ENCODE measurements around the gene LCE1E.

DNA sequence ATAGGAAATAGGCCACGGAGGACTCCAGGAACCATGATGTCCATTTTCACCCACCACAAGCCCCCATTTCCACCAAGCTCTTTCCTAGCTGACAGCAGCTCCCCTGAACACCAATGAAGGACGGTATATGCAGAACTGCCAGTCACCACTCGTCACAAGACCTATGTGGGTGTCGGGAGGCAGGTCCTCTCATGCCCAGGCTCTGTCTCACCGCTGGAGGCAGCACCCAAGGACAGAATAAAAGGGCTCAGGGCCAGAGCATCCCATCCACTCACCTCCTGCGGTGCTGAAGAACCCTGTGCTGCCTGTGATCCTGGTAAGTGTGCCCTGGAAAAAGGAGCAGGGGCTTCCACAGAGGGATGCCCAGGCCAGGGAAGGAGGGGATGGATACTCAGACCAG, 11.2 kb upstream of the LCE1E start, which contains the start of gene LCE1F:
- TF ChIP-seq, protein P1, sequence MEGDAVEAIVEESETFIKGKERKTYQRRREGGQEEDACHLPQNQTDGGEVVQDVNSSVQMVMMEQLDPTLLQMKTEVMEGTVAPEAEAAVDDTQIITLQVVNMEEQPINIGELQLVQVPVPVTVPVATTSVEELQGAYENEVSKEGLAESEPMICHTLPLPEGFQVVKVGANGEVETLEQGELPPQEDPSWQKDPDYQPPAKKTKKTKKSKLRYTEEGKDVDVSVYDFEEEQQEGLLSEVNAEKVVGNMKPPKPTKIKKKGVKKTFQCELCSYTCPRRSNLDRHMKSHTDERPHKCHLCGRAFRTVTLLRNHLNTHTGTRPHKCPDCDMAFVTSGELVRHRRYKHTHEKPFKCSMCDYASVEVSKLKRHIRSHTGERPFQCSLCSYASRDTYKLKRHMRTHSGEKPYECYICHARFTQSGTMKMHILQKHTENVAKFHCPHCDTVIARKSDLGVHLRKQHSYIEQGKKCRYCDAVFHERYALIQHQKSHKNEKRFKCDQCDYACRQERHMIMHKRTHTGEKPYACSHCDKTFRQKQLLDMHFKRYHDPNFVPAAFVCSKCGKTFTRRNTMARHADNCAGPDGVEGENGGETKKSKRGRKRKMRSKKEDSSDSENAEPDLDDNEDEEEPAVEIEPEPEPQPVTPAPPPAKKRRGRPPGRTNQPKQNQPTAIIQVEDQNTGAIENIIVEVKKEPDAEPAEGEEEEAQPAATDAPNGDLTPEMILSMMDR (IDR thresholded peaks at IDR 0.05): no peak
- no peak for TF ChIP-seq POLR2A (IDR thresholded peaks at IDR 0.05)

Data from uterus (tissue), 2 donors.